GM18499 (cell line): ENCODE measurements around the gene CACFD1.

ENCODE experiments used
- ATAC-seq: cut with Tn5 transposase; IDR thresholded peaks from one replicate; pipeline ENCODE4 v1.9.1; 2021; ENCODE audit warnings: moderate number of reproducible peaks; ENCODE audit not compliant: insufficient read depth, unreplicated experiment

Gene CACFD1

GRCh38 chr9:133461975-133462374 is 2.2 kb downstream of the CACFD1 start:
- no peak for ATAC-seq

- no peak for ATAC-seq
Observed at GRCh38 chr9:133463234-133463863, 3.6 kb downstream of the CACFD1 start.

- ATAC-seq = no peak
Observed at GRCh38 chr9:133463864-133464615, 4.3 kb downstream of the CACFD1 start.

- ATAC-seq = no peak
Observed at GRCh38 chr9:133464638-133465037, 4.9 kb downstream of the CACFD1 start.

- ATAC-seq = no peak
Observed at GRCh38 chr9:133465984-133466383, 6.2 kb downstream of the CACFD1 start.

GRCh38 chr9:133467101-133467500 is 7.3 kb downstream of the CACFD1 start:
- ATAC-seq = no peak

- ATAC-seq = no peak
Observed at GRCh38 chr9:133468374-133468773, 8.6 kb downstream of the CACFD1 start.

GRCh38 chr9:133468777-133469421 is 9.1 kb downstream of the CACFD1 start:
- no peak for ATAC-seq

GRCh38 chr9:133470427-133470924 is 10.7 kb downstream of the CACFD1 start:
- ATAC-seq = no peak

- ATAC-seq = no peak
Observed at GRCh38 chr9:133470988-133471387, 11.2 kb downstream of the CACFD1 start.

- ATAC-seq = no peak
Observed at GRCh38 chr9:133471551-133472276, 11.9 kb downstream of the CACFD1 start.

- ATAC-seq = no peak
Observed at GRCh38 chr9:133472277-133472645, 12.5 kb downstream of the CACFD1 start.

GRCh38 chr9:133472753-133473378 is 13.1 kb downstream of the CACFD1 start:
- ATAC-seq = no peak

GRCh38 chr9:133473743-133474142 is 14.0 kb downstream of the CACFD1 start:
- ATAC-seq = no peak

GRCh38 chr9:133474215-133474614 is 14.4 kb downstream of the CACFD1 start:
- no peak for ATAC-seq

GRCh38 chr9:133474853-133475252 is 15.1 kb downstream of the CACFD1 start:
- no peak for ATAC-seq

- ATAC-seq = no peak
Observed at GRCh38 chr9:133475292-133476012, 15.7 kb downstream of the CACFD1 start.

GRCh38 chr9:133476036-133476931 is 16.5 kb downstream of the CACFD1 start:
- ATAC-seq = no peak

GRCh38 chr9:133476941-133477340 is 17.2 kb downstream of the CACFD1 start:
- ATAC-seq = no peak
